ENCODE data around the gene MYNN. TPM values are rescaled to one million over a fixed set of nuclear protein-coding genes. Genes with fewer than 3 reads are reported as not detected.

MYNN gene
- total and polyA plus RNA-seq, 8 donors: 13.1 to 36.3 (median 32.3) TPM

GRCh38 chr3:169774186-169774585 is 990 bp downstream of the MYNN start:
- no peak for DNase-seq
- ATAC-seq: no peak
- H3K27ac ChIP-seq: peak overlapping the region in 1 of 2 donors; percentile 99

GRCh38 chr3:169777822-169778221 is 4.6 kb downstream of the MYNN start:
- intact Hi-C loops (cut with DNase I): no loop called here
- H3K9me3 ChIP-seq: no peaks in the 10 kb centered on the region
- H3K27ac ChIP-seq: no peak overlapping the region
- ATAC-seq (no peak), DNase-seq (no peak)
- peaks cover 13 to 28% of the 10 kb centered on the region in 2 donors for H3K4me1 ChIP-seq
- no peak overlapping the region for H3K4me3 ChIP-seq
- no peaks in the 10 kb centered on the region for H3K27me3 ChIP-seq
- H3K36me3 ChIP-seq: peaks cover 0 to 84% of the 10 kb centered on the region in 2 donors
- TF ChIP-seq, protein P1, sequence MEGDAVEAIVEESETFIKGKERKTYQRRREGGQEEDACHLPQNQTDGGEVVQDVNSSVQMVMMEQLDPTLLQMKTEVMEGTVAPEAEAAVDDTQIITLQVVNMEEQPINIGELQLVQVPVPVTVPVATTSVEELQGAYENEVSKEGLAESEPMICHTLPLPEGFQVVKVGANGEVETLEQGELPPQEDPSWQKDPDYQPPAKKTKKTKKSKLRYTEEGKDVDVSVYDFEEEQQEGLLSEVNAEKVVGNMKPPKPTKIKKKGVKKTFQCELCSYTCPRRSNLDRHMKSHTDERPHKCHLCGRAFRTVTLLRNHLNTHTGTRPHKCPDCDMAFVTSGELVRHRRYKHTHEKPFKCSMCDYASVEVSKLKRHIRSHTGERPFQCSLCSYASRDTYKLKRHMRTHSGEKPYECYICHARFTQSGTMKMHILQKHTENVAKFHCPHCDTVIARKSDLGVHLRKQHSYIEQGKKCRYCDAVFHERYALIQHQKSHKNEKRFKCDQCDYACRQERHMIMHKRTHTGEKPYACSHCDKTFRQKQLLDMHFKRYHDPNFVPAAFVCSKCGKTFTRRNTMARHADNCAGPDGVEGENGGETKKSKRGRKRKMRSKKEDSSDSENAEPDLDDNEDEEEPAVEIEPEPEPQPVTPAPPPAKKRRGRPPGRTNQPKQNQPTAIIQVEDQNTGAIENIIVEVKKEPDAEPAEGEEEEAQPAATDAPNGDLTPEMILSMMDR (IDR thresholded peaks at IDR 0.05): no peak

More at GRCh38 chr3:169774186-169774585, 990 bp downstream of the MYNN start:
- H3K4me3 ChIP-seq: peak overlapping the region; percentile 70 to 91
- TF ChIP-seq, protein P1 (IDR thresholded peaks at IDR 0.05): no peak
- H3K4me1 ChIP-seq: peaks cover 13 to 28% of the 10 kb centered on the region in 2 donors
- intact Hi-C loops (cut with DNase I): no loop called here
- peaks cover 0 to 48% of the 10 kb centered on the region in 2 donors for H3K36me3 ChIP-seq
- H3K9me3 ChIP-seq: no peaks in the 10 kb centered on the region
- H3K27me3 ChIP-seq: no peaks in the 10 kb centered on the region

- TF ChIP-seq, protein P1 (IDR thresholded peaks at IDR 0.05): no peak
- peaks cover under 1 to 7% of the 10 kb centered on the region in 2 donors for H3K4me1 ChIP-seq
- no peak for ATAC-seq
- H3K27me3 ChIP-seq: no peaks in the 10 kb centered on the region
- no peaks in the 10 kb centered on the region for H3K9me3 ChIP-seq
- no peak overlapping the region for H3K27ac ChIP-seq
- DNase-seq: no peak
- H3K4me3 ChIP-seq: no peak overlapping the region
- intact Hi-C loops (cut with DNase I): no loop called here
- H3K36me3 ChIP-seq: peaks cover 0 to 99% of the 10 kb centered on the region in 2 donors
Measured at GRCh38 chr3:169780742-169781141, 7.5 kb downstream of the MYNN start.

- TF ChIP-seq, protein P1 (IDR thresholded peaks at IDR 0.05): no peak
- intact Hi-C loops (cut with DNase I): no loop called here
- H3K36me3 ChIP-seq: peaks cover 0 to 99% of the 10 kb centered on the region in 2 donors
- no peak for ATAC-seq
- no peaks in the 10 kb centered on the region for H3K9me3 ChIP-seq
- no peaks in the 10 kb centered on the region for H3K27me3 ChIP-seq
- peaks cover 0 to under 1% of the 10 kb centered on the region in 2 donors for H3K4me1 ChIP-seq
- no peak for DNase-seq
- H3K27ac ChIP-seq: no peak overlapping the region
- H3K4me3 ChIP-seq: no peak overlapping the region
Measured at GRCh38 chr3:169781209-169781855, 8.1 kb downstream of the MYNN start.

DNA sequence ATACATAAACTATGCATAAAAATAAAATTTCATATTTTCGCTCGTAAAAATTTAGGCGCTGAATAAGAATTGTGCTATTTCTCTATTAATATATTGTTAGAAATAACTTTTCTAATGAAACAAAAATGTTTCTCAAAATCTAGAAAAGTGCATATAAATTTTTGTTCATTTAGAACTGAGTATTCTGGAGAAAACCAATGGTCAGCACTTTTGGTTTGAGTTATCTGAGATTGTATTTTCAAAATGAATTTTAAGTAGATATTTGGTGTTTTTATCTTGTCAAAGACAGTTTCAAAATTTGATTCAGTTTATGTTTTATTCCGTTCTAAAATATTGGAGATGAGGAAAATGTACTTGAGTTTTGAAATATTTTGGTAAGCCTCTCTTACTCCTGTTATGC is 13.9 kb downstream of the MYNN start:
- no peak for ATAC-seq
- Histone ChIP-seq H3K36me3 (peaks cover 0 to 84% of the 10 kb centered on the region in 2 donors), H3K27me3 (no peaks in the 10 kb centered on the region), H3K4me1 (no peaks in the 10 kb centered on the region), H3K27ac (no peak overlapping the region), H3K9me3 (no peaks in the 10 kb centered on the region), H3K4me3 (no peak overlapping the region)
- TF ChIP-seq, protein P1 (IDR thresholded peaks at IDR 0.05): no peak
- DNase-seq: no peak
- intact Hi-C loops (cut with DNase I): no loop called here
